Colonic mucosa (tissue), 4 donors: ENCODE data around the gene CASP6. TPM values are rescaled to one million over a fixed set of nuclear protein-coding genes. Genes with fewer than 3 reads are reported as not detected.

Source experiments
- DNase-seq: peaks from one replicate; pipeline ENCODE4 v3.0.0-alpha.2; 2020
- H3K27ac ChIP-seq: fragments of 200-600 bp; one replicate; pipeline ENCODE4 v1.8.0; 2021
- H3K27me3 ChIP-seq: fragments of 200-600 bp; one replicate; pipeline ENCODE4 v1.8.0; 2021
- H3K36me3 ChIP-seq: fragments of 200-600 bp; one replicate; pipeline ENCODE4 v1.8.0; 2021
- H3K4me1 ChIP-seq: fragments of 200-600 bp; one replicate; pipeline ENCODE4 v1.8.0; 2021; ENCODE audit warnings: mild to moderate bottlenecking
- H3K4me3 ChIP-seq: fragments of 200-600 bp; one replicate; pipeline ENCODE4 v1.8.0; 2021
- H3K9ac ChIP-seq, 2 donors: one replicate each; pipeline ENCODE4 v1.7.0; 2013; ENCODE audit warnings: control low read depth in 2 of 2, low read depth in 2 of 2, low read length in 2 of 2
- H3K9me3 ChIP-seq: fragments of 200-600 bp; one replicate; pipeline ENCODE4 v1.8.0; 2021
- CTCF ChIP-seq: fragments of 200-600 bp; IDR thresholded peaks from one replicate; pipeline ENCODE4 v1.8.0; 2022; ENCODE audit warnings: antibody characterized with exemption, mild to moderate bottlenecking
- intact Hi-C: fragments of 100-400 bp; cut with DNase I; formaldehyde crosslinking; loops from one replicate; pipeline ENCODE4 v1.14.1; 2022
- total RNA-seq, 2 donors: library from RNA; stranded (reverse); fragmentation: NEBNext Ultra II Directional in 1 of 2; extraction: Animal tissue kit (Norgen Biotek cat#: 25700) in 1 of 2; gene quantifications; one replicate each; pipeline ENCODE4 v1.2.1, GENCODE V29; 2021
- donor health status: healthy.
- donor health status: DM: no; HTN: no; CAD: no.
- donor health status: DM: no; HTN: no; CAD: no.

CASP6 gene
- total RNA-seq, 2 donors from 2014 or later: 110 to 115 TPM

GRCh38 chr4:109671350-109671749 lies 31.9 kb downstream of the CASP6 start:
- no peak overlapping the region for H3K4me3 ChIP-seq
- H3K9ac ChIP-seq: no peak overlapping the region
- no peak for DNase-seq
- H3K36me3 ChIP-seq: no peaks in the 10 kb centered on the region
- no peaks in the 10 kb centered on the region for H3K4me1 ChIP-seq
- no peaks in the 10 kb centered on the region for H3K9me3 ChIP-seq
- no peak overlapping the region for H3K27ac ChIP-seq
- intact Hi-C loops: no loop called here
- no peaks in the 10 kb centered on the region for H3K27me3 ChIP-seq
- TF ChIP-seq CTCF: no peak

- TF ChIP-seq CTCF: no peak
- no peak for DNase-seq
- H3K36me3 ChIP-seq: no peaks in the 10 kb centered on the region
- no peaks in the 10 kb centered on the region for H3K27me3 ChIP-seq
- no peaks in the 10 kb centered on the region for H3K9me3 ChIP-seq
- no peak overlapping the region for H3K4me3 ChIP-seq
- no peak overlapping the region for H3K27ac ChIP-seq
- intact Hi-C loops: no loop called here
- H3K4me1 ChIP-seq: no peaks in the 10 kb centered on the region
- H3K9ac ChIP-seq: no peak overlapping the region
These were observed 37.3 kb downstream of the CASP6 start for GRCh38 chr4:109665783-109666485.

- intact Hi-C loops: no loop called here
- no peak overlapping the region for H3K27ac ChIP-seq
- H3K4me3 ChIP-seq: no peak overlapping the region
- H3K9ac ChIP-seq: no peak overlapping the region
- no peak for TF ChIP-seq CTCF
- H3K27me3 ChIP-seq: no peaks in the 10 kb centered on the region
- no peaks in the 10 kb centered on the region for H3K4me1 ChIP-seq
- DNase-seq: no peak
- H3K9me3 ChIP-seq: no peaks in the 10 kb centered on the region
- no peaks in the 10 kb centered on the region for H3K36me3 ChIP-seq
These were observed 40.5 kb downstream of the CASP6 start for GRCh38 chr4:109662771-109663170.

GRCh38 chr4:109662116-109662515 lies 41.1 kb downstream of the CASP6 start:
- no peak overlapping the region for H3K27ac ChIP-seq
- no peaks in the 10 kb centered on the region for H3K4me1 ChIP-seq
- intact Hi-C loops: no loop called here
- H3K9me3 ChIP-seq: no peaks in the 10 kb centered on the region
- no peaks in the 10 kb centered on the region for H3K36me3 ChIP-seq
- H3K27me3 ChIP-seq: no peaks in the 10 kb centered on the region
- TF ChIP-seq CTCF: no peak
- H3K9ac ChIP-seq: no peak overlapping the region
- H3K4me3 ChIP-seq: no peak overlapping the region
- DNase-seq: no peak

GRCh38 chr4:109658871-109659410 lies 44.3 kb downstream of the CASP6 start:
- H3K27me3 ChIP-seq: no peaks in the 10 kb centered on the region
- H3K27ac ChIP-seq: no peak overlapping the region
- intact Hi-C loops: no loop called here
- H3K9ac ChIP-seq: no peak overlapping the region
- H3K9me3 ChIP-seq: no peaks in the 10 kb centered on the region
- no peaks in the 10 kb centered on the region for H3K36me3 ChIP-seq
- H3K4me1 ChIP-seq: no peaks in the 10 kb centered on the region
- no peak for DNase-seq
- H3K4me3 ChIP-seq: no peak overlapping the region
- no peak for TF ChIP-seq CTCF
